Activated naive CD8-positive, alpha-beta T cell (primary cell): ENCODE data around the gene DHX35.
A peak's percentile ranks its signal among the peaks of the same experiment; 100 is the strongest.

Source experiments
- H3K27ac Mint-ChIP-seq: one replicate; pipeline ENCODE4 v1.8.0; 2021; ENCODE audit warnings: mixed read lengths
- H3K27me3 Mint-ChIP-seq: one replicate; pipeline ENCODE4 v1.8.0; 2021; ENCODE audit warnings: mixed read lengths
- H3K36me3 Mint-ChIP-seq: one replicate; pipeline ENCODE4 v1.8.0; 2021; ENCODE audit warnings: mixed read lengths
- H3K4me1 Mint-ChIP-seq: one replicate; pipeline ENCODE4 v1.8.0; 2021; ENCODE audit warnings: low read depth, mixed read lengths
- H3K4me3 Mint-ChIP-seq: one replicate; pipeline ENCODE4 v1.8.0; 2021; ENCODE audit warnings: mild to moderate bottlenecking, mixed read lengths
- H3K9me3 Mint-ChIP-seq: one replicate; pipeline ENCODE4 v1.8.0; 2021; ENCODE audit warnings: low read depth, mixed read lengths

Gene DHX35

DNA sequence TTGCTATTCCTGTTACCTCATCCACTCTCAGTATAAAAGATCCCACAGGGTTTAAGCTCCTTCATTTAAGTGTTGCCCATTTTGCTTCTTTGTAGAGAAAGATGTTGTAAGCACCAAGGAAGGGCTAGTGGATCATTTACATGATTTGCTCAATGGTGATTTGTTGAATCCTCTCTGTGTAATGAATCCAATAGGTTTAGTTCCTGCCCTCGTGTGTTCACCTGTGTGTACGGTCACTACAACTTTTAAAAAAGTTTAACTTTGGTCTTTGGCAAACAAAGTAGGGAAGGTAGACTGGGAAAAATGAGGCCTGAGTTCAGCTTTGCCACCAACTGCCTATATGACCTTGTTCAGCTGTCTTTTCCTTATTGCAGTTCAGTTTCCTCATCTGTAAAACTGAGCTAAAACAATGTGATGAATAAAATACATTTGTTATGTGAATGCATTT lies 51.5 kb downstream of the DHX35 start:
- Mint-ChIP-seq H3K9me3 (no peaks in the 10 kb centered on the region), H3K4me3 (no peak overlapping the region), H3K27me3 (no peaks in the 10 kb centered on the region), H3K27ac (no peak overlapping the region), H3K4me1 (peaks cover 25% of the 10 kb centered on the region), H3K36me3 (peaks cover 41% of the 10 kb centered on the region)

DNA sequence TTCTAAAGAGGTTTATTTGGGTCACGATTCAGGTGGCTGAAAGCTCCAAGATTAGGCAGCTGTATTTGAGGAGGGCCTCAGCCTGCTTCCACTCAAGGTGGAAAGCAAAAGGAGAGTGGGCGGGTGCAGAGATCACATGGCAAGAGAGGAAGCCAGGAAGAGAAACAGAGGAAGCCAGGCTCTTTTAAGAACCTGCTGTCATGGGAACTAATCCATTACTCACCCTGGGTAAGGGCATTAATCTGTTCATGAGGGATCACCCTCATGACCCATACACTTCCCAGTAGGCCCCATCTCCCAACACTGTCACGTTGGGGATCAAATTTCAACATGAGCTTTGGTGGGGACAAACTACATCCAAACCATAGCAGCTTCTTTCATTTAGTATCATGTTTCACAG lies 53.9 kb downstream of the DHX35 start:
- Mint-ChIP-seq H3K36me3 (peaks cover 43% of the 10 kb centered on the region), H3K9me3 (no peaks in the 10 kb centered on the region), H3K27ac (no peak overlapping the region), H3K4me3 (no peak overlapping the region), H3K4me1 (peaks cover 30% of the 10 kb centered on the region), H3K27me3 (no peaks in the 10 kb centered on the region)

DNA sequence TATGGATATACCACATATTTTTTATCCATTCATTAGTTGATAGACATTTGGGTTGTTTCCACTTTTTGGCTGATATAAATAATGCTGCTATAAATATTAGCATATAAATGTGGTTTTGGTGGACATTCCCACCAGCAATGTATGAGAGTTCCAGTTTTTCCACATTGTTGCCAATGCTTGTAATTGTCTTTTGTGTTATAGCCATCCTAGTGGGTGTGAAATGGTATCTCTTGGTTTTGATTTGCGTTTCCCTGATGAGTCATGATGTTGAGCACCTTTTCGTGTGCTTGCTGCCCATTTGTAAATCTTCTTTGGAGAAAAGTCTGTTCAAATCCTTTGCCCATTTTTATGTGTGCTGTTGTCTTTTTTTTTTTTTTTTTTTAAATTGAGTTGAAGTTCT lies 54.4 kb downstream of the DHX35 start:
- no peak overlapping the region for H3K27ac Mint-ChIP-seq
- H3K9me3 Mint-ChIP-seq: no peaks in the 10 kb centered on the region
- peaks cover 43% of the 10 kb centered on the region for H3K36me3 Mint-ChIP-seq
- H3K4me3 Mint-ChIP-seq: no peak overlapping the region
- no peaks in the 10 kb centered on the region for H3K27me3 Mint-ChIP-seq
- H3K4me1 Mint-ChIP-seq: peaks cover 30% of the 10 kb centered on the region

DNA sequence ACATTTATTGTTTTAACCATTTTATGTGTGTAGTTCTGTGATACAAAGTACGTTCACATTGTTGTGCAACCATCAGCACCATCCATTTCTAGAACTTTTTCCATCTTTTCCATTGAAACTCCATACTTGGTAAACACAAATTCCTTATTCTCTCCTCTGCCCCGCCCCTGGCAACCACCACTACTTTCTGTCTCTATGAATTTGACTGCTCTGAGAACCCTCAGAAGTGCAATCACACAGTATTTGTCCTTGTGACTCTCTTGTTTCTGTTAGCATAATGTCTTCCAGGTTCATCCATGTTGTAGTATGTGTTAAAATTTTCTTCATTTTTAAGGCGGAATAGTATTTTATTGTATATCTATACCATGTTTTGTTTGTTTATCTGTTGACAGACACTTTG lies 56.9 kb downstream of the DHX35 start:
- Mint-ChIP-seq H3K27ac (peak overlapping the region; percentile 50), H3K9me3 (no peaks in the 10 kb centered on the region), H3K4me3 (no peak overlapping the region), H3K36me3 (peaks cover 53% of the 10 kb centered on the region), H3K4me1 (peaks cover 30% of the 10 kb centered on the region), H3K27me3 (no peaks in the 10 kb centered on the region)

DNA sequence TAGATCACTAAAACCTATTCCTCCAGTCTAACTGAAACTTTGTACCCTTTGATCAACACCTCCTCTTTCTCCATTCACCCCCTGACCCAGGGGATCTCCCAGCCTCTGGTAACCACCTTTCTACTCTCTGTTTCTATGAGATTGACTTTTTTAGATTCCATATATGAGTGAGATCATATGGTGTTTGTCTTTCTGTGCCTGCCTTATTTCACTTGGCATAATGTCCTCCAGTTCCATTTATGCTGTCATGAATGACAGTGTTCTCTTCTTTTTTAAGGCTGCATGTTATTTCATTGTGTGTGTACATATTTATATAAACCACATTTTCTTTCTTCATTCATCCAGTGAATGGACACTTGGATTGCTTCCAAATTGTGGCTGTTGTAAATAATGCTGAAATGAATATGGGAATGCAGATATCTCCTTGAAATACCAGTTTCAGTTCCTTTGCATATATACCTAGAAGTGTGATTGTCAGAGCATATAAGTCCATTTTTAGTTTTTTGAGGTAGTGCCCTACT lies 57.7 kb downstream of the DHX35 start:
- Mint-ChIP-seq H3K4me1 (peaks cover 31% of the 10 kb centered on the region), H3K4me3 (no peak overlapping the region), H3K36me3 (peaks cover 50% of the 10 kb centered on the region), H3K9me3 (no peaks in the 10 kb centered on the region), H3K27me3 (no peaks in the 10 kb centered on the region), H3K27ac (peak overlapping the region; percentile 12)

- Mint-ChIP-seq H3K27ac (no peak overlapping the region), H3K4me3 (no peak overlapping the region), H3K27me3 (no peaks in the 10 kb centered on the region), H3K9me3 (no peaks in the 10 kb centered on the region), H3K36me3 (peaks cover 46% of the 10 kb centered on the region), H3K4me1 (peaks cover 30% of the 10 kb centered on the region)
Observed at GRCh38 chr20:39021748-39022147, 59.6 kb downstream of the DHX35 start.

GRCh38 chr20:39025883-39026282 lies 63.7 kb downstream of the DHX35 start:
- Mint-ChIP-seq H3K27me3 (no peaks in the 10 kb centered on the region), H3K4me3 (no peak overlapping the region), H3K9me3 (no peaks in the 10 kb centered on the region), H3K36me3 (peaks cover 24% of the 10 kb centered on the region), H3K4me1 (peaks cover 8% of the 10 kb centered on the region), H3K27ac (peak overlapping the region; percentile 41)

- Mint-ChIP-seq H3K27ac (no peak overlapping the region), H3K9me3 (no peaks in the 10 kb centered on the region), H3K4me1 (peaks cover 8% of the 10 kb centered on the region), H3K4me3 (no peak overlapping the region), H3K27me3 (no peaks in the 10 kb centered on the region), H3K36me3 (peaks cover 15% of the 10 kb centered on the region)
Observed at GRCh38 chr20:39029364-39029763, 67.2 kb downstream of the DHX35 start.

DNA sequence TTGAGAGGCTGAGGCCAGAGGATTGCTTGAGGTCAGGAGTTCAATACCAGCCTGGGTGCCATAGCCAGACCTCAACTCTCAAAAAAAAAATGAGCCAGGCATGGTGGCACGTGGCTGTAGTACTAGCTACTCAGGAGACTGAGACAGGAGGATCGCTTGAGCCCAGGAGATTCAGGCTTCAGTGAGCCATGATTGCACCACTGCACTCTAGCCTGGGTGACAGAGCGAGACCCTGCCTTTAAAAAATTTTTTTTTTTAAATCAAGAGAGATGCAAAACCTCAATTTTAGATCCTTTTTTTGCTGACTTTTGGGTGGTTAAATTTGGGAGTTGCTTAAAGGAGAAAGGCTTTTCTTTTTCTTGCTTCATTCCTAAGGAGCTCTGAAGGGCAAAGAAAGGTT lies 70.9 kb downstream of the DHX35 start:
- Mint-ChIP-seq H3K4me3 (no peak overlapping the region), H3K27me3 (no peaks in the 10 kb centered on the region), H3K36me3 (peaks cover 2% of the 10 kb centered on the region), H3K27ac (no peak overlapping the region), H3K4me1 (no peaks in the 10 kb centered on the region), H3K9me3 (no peaks in the 10 kb centered on the region)

DNA sequence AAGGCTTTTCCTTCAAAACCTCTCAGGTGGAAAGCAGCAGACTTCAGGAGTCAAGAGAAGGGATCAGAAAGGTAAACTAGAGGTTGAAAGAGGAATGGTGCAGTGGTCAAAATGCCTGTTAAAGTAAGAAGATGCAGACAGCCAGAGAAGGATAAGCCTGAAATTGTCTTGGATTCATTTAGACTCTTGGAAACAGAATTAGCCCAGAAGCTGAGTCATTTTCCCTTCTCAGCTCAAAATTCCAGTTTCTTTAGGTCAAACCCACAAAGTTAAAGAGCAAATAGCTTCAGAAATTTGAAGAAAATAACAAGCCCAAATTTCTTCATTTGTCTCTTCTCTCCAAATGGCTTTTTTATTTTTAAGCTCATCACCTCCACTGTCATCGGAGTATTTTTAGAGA lies 73.9 kb downstream of the DHX35 start:
- H3K4me1 Mint-ChIP-seq: no peaks in the 10 kb centered on the region
- no peaks in the 10 kb centered on the region for H3K27me3 Mint-ChIP-seq
- peaks cover 2% of the 10 kb centered on the region for H3K36me3 Mint-ChIP-seq
- H3K27ac Mint-ChIP-seq: no peak overlapping the region
- H3K9me3 Mint-ChIP-seq: no peaks in the 10 kb centered on the region
- no peak overlapping the region for H3K4me3 Mint-ChIP-seq

DNA sequence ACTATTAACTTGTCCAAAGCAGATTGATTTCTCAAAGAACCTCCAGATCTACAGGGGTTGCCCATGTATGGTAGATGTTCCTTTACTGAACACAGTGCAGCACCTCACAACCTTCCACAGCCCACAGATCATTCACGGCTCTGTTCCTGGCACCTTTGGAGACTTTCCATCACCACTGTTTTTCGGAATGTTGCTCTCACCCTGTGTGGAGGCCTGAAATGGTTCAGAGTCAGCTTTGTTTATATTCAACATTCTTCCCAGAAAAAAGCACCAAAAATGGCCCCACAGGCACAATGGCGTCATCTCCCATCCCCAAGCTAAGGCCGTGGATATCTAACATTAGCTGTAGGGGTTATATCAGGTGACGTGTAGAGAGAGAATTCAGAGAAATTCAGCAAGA lies 74.7 kb downstream of the DHX35 start:
- no peak overlapping the region for H3K27ac Mint-ChIP-seq
- no peaks in the 10 kb centered on the region for H3K9me3 Mint-ChIP-seq
- H3K36me3 Mint-ChIP-seq: peaks cover 2% of the 10 kb centered on the region

DNA sequence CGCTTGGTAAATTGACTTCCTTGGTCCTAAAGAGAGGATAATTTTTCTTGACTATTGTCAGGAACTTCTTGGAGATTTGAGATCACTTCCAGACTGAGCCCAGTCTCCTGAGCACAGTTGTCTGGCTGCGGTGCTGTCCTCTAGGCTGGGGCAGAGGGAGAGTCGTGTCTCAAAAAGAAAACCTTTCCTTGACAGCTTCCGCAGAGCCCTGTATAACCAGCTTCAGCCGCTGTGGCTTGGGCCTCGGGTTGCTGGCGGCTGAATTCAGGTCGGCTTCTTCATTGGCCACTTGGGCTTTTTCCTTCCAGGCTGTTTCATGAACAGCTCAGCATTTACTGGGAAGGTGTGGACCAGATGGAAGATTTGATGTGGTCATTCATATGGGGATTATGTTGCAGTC lies 75.9 kb downstream of the DHX35 start:
- Mint-ChIP-seq H3K36me3 (peaks cover 2% of the 10 kb centered on the region), H3K4me3 (no peak overlapping the region), H3K9me3 (no peaks in the 10 kb centered on the region), H3K27ac (no peak overlapping the region), H3K27me3 (no peaks in the 10 kb centered on the region), H3K4me1 (no peaks in the 10 kb centered on the region)

More for the DNA sequence above, 74.7 kb downstream of the DHX35 start:
- Mint-ChIP-seq H3K4me3 (no peak overlapping the region), H3K27me3 (no peaks in the 10 kb centered on the region), H3K4me1 (no peaks in the 10 kb centered on the region)

- Mint-ChIP-seq H3K27ac (no peak overlapping the region), H3K27me3 (no peaks in the 10 kb centered on the region), H3K36me3 (peaks cover 2% of the 10 kb centered on the region), H3K4me1 (no peaks in the 10 kb centered on the region), H3K4me3 (no peak overlapping the region), H3K9me3 (no peaks in the 10 kb centered on the region)
Observed at GRCh38 chr20:39038495-39038894, 76.4 kb downstream of the DHX35 start.

GRCh38 chr20:39039261-39039660 lies 77.1 kb downstream of the DHX35 start:
- H3K9me3 Mint-ChIP-seq: no peaks in the 10 kb centered on the region
- H3K36me3 Mint-ChIP-seq: peaks cover 2% of the 10 kb centered on the region
- no peak overlapping the region for H3K27ac Mint-ChIP-seq
- H3K4me3 Mint-ChIP-seq: no peak overlapping the region
- H3K4me1 Mint-ChIP-seq: no peaks in the 10 kb centered on the region
- H3K27me3 Mint-ChIP-seq: no peaks in the 10 kb centered on the region

DNA sequence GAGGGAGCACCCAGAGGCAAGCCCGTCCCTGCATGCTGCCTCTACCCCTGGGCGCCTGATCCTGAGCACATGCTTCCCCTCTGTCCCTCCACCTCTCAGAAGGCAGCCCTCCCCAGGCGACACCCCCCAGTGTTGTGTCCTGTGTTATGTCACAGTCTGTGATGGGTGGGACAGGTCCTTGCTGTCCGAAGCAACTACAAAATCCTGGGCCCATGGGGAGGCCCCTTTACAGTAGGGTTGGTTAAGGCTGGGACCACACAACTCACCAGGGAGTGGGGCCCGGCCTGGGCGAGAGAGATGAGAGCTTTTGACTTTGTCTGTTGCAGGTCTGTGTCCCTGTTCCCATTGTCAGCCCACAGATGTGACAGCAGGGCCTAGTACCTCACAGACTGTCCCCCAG lies 78.0 kb downstream of the DHX35 start:
- H3K27ac Mint-ChIP-seq: no peak overlapping the region

DNA sequence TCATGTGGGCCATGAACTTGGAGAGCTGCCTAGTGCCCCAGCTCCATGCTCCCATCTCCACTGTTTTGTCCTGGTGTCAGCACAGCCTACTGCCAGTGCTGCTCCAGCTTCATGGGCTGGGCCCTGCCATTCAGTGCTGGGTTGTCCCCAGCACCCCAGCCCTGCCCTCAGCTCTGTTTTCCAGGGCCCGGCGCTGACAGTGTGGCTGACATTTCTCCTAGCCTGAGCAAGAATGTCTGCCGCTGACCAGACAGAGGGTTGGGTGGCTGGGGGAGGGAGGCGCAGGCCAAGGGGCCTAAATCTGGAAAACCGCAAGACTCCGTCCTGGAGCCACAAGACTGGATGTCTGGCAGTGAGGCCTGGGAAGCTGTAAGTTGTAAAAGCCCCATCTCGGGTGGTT lies 78.9 kb downstream of the DHX35 start:
- Mint-ChIP-seq H3K4me3 (no peak overlapping the region), H3K36me3 (peaks cover 2% of the 10 kb centered on the region), H3K27ac (no peak overlapping the region), H3K9me3 (no peaks in the 10 kb centered on the region), H3K4me1 (no peaks in the 10 kb centered on the region), H3K27me3 (no peaks in the 10 kb centered on the region)

More for the DNA sequence above, 78.0 kb downstream of the DHX35 start:
- Mint-ChIP-seq H3K4me1 (no peaks in the 10 kb centered on the region), H3K36me3 (peaks cover 2% of the 10 kb centered on the region), H3K27me3 (no peaks in the 10 kb centered on the region), H3K9me3 (no peaks in the 10 kb centered on the region), H3K4me3 (no peak overlapping the region)
